HT-29 (cell line): ENCODE results near the gene PRSS56. TPM values are rescaled to one million over a fixed set of nuclear protein-coding genes. Genes with fewer than 3 reads are reported as not detected.

Source experiments
- DNase-seq: peaks from one replicate; pipeline ENCODE4 v3.0.0-alpha.2; 2015; ENCODE audit warnings: low spot score
- total RNA-seq: library from RNA; depleted of rRNA; stranded (reverse); fragments of >200 nt; shearing (Covaris generic); gene quantifications from 2 replicates; pipeline ENCODE4 v1.2.3, GENCODE V29; 2014; rRNA removed

Gene PRSS56
- not detected in 2 replicates for total RNA-seq

DNA sequence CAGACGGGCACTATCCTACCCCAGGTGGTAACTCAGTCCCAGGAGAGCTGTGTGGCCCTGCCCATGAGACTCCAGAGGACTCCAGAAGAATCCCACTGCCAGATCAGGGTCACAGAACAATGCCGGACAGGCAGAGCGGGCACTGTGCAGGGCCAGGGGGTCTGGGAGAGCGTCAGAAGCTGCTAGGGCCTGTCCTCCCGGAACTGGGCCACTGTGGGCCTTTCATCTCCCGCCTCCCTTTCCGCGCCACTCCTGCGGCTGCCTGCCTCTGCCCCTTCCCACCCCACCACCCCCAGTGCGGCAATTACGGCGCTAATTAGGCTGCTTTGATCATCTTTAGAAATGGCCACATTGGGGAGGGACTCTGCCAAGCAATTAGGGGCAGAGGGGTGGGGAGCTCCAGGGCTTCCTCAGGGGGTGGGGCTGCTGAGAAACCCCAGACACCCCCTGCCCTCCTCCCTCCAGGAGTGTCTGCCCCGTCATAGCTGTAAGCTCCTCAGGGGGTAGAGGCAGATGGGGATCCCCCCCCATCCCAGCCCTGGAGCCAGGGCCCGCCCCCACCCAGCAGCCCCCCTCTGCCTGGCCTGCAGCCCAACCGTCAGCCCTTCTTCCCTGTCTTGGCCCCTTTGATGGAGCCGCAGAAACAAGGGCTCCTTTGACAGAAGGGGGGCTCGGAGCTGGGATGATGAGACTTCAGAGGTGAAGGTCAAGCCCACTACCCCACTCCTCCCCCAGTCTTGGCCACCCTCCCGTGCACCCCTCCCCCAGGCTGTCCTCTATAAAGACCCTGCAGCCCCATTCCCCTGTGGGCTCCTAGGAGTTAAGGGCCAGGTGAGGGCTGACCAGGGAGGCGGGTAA is at the start of gene PRSS56:
TSS of gene PRSS56 (plus strand) at position 808 of the 858 bp plus-strand sequence. CDS start 211 bp downstream, outside the sequence.
- no peak for DNase-seq

DNA sequence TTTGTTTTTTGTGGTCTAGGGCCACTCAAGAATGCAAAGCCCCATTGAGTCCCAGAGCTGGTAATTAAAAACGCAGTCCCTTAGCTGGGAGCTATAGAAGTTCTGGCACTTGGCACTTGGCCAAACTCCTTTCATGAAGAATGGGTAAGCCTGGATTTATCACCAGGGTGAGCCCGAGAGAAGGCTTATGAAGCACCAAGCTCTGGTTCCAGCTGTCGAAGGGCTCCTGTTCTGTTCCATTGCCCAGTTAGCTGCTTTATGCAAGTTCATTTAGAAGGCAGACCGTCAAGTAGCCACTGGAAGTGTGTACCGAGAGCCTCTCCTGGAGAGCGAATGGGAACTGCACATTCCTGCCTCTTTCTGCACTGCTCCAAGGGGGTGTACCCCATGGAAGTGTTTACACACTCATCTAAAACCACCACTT is 46.7 kb upstream of the PRSS56 start:
- peak; percentile 22 for DNase-seq

GRCh38 chr2:232476045-232476444 is 44.1 kb upstream of the PRSS56 start:
- no peak for DNase-seq

GRCh38 chr2:232476791-232477190 is 43.4 kb upstream of the PRSS56 start:
- no peak for DNase-seq

GRCh38 chr2:232477751-232478510 is 42.3 kb upstream of the PRSS56 start:
- DNase-seq, result no peak

- no peak for DNase-seq
Measured at GRCh38 chr2:232478571-232479340, 41.4 kb upstream of the PRSS56 start.

DNA sequence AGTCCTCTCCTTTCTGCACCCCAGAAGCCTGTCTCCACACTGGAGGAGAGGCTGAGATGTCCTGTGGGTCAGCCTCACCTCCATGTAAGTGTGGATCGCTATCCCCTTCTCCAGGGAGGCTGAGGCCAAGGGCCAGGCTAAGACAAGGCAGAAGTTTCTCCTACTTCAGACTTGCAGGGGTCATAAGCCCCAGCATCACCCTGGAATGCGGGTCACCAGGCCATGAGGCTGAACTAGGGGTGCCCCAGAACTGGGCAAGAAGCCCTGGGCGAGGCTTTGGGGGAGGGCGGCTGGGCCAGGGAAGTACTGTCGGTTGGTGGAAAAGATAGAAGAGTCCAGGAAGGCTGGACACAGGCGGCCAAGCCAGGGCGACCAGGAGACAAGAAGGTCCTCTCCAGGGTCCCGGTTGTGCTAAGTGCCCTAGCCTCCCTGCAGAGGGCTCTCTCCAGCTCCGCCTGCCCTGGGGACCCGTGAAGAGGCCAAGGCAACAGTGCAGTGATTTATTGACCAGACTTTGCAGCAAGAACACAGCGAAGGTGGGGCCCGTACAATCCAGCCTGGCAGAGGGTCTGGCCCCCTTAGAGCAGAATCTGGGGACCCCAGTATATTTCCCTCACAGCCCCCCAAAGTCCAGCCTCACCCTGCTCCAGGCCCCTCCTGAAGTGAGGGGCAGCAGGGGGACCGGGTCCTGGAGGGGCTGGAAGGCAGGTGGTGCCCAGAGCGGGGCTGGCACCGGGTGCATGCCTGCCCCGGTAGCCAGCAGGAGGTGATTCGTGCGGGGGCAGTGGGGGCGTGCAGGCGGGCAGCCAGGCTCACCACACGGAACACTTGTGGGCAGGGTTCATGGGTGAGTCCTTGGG is 40.6 kb upstream of the PRSS56 start:
- DNase-seq, result no peak

DNA sequence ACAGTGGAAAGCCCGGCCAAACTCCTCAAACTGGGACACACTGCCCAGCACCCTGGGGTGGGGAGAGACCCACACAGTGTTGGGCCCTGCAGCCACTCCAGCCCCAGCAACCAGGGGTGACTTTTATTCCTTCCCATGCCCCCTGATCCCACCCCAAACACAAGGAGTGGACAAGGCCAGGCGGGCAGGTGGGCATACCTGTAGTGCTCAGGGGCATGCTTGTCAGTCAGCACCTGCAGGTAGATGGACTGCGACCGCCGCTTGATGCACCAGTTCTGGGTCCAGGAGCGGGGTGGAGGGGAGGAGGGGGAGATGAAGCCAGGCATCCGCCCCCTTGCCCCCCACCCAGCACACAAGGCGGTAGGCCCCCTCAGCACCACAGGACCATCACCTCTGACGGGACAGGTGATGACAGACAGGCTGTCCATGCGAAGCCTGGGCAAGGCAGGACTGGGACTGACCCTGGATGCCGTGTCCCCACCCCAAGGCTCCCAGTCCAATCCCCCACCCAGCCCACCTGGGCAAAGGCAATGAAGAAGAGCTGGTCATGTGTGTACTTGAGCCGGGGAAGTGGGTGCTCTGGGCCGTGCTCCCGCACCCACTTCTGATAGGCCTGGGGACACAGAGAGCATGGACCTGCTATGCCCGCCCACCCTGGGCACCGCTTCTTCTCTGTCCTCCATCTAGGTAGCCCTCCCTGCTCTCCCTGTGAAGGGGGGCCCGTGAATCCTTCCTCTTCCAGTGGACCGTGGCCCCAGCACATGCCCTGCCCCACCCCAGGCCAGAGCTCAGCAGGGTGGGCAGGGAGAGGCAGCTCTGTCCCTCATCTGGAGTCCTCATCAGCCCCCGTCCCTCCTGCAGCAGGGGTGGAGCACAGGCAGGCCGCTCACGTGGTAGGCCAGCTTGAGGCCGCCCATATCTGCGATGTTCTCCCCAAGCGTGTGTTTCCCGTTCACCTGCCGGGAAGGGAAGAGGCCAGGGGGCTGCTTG is 39.7 kb upstream of the PRSS56 start:
- no peak for DNase-seq

- no peak for DNase-seq
Measured at GRCh38 chr2:232481322-232482140, 38.7 kb upstream of the PRSS56 start.

DNA sequence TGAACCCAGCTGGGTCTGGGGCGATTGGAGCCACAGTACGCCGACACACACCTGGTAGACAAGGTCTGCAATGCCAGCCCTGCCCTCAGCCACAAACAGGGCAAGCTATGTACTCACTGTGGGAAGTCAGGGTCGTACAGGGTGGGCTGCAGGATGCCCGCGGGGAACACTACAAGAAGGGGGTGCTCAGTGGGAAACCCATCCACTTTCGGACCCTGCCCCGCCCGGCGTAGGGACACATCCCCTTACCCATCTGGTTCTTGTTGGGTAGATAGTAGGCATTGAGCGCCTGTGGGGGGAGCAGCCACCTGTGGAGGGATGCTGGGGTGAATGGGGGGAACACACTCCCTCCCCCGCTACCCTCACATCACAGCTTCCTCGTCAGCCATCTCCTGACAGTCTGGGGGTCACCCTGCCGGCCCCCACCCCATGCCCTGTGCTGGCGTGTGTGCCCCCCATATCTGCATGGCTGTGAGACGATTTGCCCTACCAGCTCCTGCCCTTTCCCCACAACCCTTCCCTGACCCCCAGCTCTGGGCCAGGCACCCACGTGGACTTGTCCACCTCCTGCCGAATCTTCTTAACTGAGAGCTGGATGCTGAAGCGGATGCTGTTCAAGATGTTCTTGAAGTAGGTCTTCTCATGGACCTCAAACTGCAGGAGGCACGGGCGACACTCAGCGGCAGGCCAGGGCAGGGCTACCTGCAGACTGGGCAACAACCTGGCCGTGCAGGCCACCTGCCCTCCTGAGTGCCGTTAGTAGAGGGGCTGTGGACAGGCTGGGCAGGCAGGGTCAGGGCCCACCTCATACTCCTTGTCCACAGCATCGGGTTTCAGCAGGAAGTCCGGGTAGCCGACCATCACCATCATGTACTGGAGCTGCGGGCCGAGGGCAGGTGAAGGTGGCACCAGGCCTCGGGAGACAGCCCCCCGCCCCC is 37.6 kb upstream of the PRSS56 start:
- no peak for DNase-seq

DNA sequence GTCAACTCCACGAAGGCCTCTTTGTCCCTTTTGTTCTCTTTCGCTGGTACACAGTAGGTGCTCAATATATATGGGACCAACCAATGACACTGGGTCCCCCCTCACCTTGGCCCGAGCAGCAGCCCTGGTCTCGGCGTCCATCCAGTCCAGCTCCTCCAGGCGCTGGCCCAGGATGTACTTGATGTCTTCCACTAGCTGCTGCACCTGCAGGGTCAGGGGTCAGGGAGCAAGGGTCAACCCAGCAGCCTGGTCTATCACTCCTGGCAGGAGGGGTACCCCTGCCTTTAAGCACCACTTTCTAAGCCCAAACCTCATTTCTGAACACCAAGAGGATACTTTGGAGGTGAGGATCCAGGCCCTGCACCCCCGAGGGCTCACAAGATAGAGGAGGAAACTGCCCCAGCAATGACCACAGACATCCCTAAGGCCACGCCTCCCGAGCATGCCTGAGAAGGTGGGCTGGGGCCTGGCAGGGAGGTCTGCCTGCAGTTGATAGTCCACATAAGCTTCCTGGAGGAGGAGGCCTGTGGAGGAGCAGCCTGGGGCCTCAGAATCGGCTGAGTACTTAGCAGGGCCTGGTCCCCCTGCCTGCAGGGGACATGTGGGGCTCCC is 36.8 kb upstream of the PRSS56 start:
- no peak for DNase-seq

DNA sequence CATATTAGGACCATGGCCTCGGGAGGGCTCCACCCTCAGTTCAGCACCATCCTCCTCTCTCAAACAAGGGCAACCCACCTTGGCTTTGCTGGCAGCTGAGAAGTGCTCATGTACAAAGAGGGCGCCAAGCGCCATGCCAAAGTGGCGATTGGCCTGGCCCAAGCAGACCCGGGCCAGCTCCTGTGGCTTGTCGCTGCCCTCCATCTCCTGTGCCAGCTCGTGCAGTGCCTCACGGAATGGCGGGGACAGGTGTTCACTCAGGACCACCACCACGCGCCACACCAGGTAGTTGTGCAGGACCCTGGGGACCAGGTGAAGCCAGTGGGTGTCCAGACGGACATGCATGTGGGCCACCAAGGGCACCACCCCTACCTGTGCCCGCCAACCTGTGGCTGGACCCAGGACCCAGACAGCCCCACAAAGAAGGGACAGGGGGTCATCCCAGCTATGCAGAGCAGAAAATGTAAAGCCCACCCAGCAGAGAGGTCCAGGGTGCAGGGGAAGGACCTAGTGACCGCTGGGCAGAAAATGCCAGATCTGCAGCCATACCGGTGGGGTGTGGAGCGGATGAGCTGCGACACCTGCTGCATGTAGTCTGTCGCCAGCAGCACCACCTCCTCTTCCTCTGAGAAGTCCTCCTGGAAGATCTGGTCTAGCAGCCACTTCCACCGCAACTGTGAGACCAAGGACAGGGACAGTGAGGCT is 36.1 kb upstream of the PRSS56 start:
- DNase-seq, result no peak

- DNase-seq, result no peak
Measured at GRCh38 chr2:232484628-232485347, 35.4 kb upstream of the PRSS56 start.

GRCh38 chr2:232485348-232485756 is 34.8 kb upstream of the PRSS56 start:
- DNase-seq, result no peak

DNA sequence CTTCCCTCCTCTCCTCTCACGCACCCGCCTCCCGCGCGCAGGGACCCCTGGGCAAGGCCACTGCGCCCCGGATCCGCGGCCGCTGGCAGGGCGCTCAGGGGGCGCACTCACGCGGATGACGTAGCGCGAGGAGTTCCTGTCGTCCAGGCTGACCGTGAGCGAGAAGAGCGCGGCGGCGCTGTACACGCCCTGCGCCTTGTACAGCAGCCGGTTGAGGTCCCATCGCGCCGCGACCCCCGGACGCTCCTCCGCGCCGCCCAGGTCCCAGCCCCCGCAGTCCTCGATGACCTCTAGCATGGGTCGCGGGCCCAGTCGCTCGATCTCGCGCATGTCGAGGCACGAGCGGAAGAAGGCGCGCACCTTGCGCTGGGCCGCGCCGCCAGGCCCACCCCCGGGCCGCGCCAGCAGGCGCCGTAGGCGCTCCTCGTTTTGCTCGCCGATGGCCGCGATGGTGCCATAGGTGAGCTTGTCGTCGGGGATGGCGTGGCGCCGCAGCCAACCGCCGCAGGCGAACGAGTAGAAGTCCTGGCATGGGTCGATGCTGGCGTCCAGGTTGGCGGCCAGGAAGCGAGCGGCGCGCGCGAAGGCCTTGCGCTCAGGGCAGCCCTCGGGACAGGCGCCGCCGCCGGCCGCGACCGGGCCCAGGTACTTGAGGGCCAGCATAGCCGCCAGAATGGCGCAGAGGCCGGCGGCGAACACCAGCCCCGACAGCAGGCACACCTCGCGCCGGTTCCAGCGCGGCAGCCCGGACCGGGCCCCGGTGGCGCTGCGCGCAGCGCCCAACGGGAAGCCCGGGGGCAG is 34.2 kb upstream of the PRSS56 start:
- no peak for DNase-seq
